ENCODE measurements around the gene STAMBP.
"Not testable (repeated sequence)": the region's sequence is repeated elsewhere in the genome, so short reads cannot be mapped to it uniquely, and the experiment has no call there.

The STAMBP gene

GRCh38 chr2:73836141-73836943, 7.6 kb downstream of the STAMBP start:
- in situ Hi-C loops (cut with HindIII; ENCODE audit: low sequenced_read_pairs) = no loop called here

DNA sequence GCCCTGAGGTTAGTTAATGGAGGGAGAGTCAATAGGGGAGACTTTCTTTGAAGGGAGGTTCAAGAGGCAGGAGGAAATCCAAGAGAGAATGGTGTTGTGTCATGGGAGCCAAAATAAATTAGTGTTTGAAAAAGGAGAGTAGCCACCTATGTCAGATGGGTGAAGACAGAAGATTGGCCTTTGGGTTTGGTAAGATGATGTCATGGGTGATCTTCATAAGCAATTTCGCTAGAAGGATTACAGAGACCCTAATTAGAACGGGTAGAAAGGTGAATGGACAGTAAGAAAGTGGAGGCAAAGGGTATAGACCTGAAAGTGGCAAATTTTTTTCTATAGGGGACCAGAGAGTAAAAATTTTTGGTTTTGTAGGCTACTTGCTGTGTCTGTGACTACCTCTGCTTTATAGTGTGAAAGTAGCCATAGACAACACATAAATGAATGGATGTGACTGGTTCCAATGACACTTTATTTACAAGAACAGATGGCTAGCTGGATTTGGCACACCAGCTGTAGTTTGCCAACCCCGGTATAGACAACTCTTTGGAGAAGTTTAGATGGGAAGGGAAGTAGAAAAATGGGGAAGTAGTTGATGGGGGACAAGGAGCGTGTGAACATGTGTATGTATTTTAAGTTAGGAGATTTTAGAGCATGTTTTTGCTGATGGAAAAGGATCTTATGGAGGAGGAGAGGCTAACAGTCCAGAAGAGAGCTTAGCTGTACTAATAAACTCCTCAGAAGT, 9.3 kb downstream of the STAMBP start:
- in situ Hi-C loops (cut with HindIII; ENCODE audit: low sequenced_read_pairs) = no loop called here

DNA sequence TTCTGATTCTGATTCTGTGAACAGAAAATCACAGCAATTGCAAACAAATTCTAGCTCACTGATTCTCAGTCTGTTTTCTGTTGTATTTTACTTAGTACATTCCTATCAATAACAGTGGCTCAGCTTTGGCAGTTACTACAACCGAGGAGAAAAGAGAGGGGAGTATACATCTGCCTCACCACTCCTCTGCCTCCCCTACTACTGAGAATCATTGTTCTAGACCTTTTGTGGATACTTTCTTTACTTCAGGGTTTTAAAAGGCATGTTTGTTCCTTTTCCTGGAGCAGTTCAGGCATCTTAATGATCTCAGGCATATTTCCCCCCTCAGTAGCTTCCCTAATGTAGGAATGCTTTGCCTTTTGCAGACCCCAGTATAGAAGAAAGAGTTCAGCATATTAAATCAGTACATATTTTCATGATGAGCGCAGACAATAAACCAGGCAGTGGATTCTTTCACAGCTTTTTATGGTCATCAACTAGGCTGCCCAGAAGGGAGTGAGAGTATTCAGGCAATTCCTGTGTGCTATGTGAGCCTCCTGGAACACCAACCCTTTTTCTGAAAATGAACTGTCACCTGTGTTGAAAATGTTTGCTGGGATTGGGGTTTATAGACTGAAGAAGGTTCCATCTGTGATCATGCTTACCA, 10.3 kb downstream of the STAMBP start:
- in situ Hi-C loops (cut with HindIII; ENCODE audit: low sequenced_read_pairs) = no loop called here

DNA sequence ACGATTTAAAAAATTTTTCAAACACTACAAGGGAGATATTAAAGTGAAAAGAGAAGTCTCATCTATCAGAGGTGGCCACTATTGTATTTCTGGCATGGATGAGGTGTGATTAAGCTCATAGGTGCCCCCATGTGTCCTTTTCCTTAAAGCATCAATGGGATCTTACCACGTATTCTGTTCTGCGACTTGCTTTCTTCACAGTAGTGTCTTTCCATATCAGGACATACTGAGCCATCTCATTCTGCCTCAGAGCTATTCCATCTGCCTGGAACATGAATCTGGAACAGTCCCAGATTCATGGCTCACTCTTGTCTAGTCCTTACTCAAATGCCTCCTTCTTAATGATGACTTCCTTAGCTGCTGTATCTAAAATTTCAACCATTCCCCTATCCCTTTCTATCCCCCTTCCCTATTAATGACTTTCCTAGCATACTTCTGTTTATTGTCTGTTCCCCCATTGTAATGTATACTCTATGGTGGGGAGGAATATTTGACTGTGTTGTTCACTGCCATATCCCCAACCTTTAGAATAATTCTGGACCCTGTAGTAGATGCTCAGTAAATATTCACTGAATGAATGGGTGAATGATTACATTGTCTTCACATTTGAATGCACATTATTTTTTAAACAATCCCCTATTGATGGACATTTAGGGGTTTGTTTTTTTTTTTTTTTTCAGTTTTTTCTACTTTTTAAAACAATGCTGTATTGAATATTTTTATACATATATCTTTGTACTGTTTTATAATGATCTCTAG, 11.1 kb downstream of the STAMBP start:
- in situ Hi-C loops (cut with HindIII; ENCODE audit: low sequenced_read_pairs) = no loop called here

GRCh38 chr2:73841912-73842738, 13.4 kb downstream of the STAMBP start:
- in situ Hi-C loops (cut with HindIII; ENCODE audit: low sequenced_read_pairs) = no loop called here

- in situ Hi-C loops (cut with HindIII; ENCODE audit: low sequenced_read_pairs) = no loop called here
These were observed 13.9 kb downstream of the STAMBP start for GRCh38 chr2:73842739-73843019.

- in situ Hi-C loops (cut with HindIII; ENCODE audit: low sequenced_read_pairs) = no loop called here
These were observed 15.3 kb downstream of the STAMBP start for GRCh38 chr2:73844087-73844486.

DNA sequence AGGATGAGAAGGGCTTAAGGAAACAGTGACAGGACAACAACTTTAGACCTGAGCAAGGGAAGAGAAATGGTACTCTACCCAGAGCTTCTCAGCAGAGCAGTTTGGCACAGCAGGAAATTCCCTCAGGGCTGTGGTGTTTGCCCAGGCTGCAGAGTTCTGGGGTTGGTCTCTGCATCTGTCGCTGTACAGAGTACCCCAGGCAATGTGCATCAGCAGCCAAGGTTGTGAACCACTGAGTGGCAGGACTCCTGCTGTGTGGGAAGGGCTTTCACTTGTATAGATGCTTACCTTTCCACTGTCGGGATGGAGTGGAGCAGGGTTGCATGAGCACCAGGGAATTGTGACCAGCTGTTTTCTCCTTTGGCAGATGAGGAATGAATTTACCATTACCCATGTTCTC, 21.2 kb downstream of the STAMBP start:
- in situ Hi-C loops (cut with HindIII; ENCODE audit: low sequenced_read_pairs) = no loop called here

GRCh38 chr2:73851274-73851673, 22.5 kb downstream of the STAMBP start:
- in situ Hi-C loops (cut with HindIII; ENCODE audit: low sequenced_read_pairs) = no loop called here

- in situ Hi-C loops (cut with HindIII; ENCODE audit: low sequenced_read_pairs) = no loop called here
These were observed 23.3 kb downstream of the STAMBP start for GRCh38 chr2:73852020-73852419.

GRCh38 chr2:73855526-73855925, 26.8 kb downstream of the STAMBP start:
- in situ Hi-C loops (cut with HindIII; ENCODE audit: low sequenced_read_pairs) = no loop called here

DNA sequence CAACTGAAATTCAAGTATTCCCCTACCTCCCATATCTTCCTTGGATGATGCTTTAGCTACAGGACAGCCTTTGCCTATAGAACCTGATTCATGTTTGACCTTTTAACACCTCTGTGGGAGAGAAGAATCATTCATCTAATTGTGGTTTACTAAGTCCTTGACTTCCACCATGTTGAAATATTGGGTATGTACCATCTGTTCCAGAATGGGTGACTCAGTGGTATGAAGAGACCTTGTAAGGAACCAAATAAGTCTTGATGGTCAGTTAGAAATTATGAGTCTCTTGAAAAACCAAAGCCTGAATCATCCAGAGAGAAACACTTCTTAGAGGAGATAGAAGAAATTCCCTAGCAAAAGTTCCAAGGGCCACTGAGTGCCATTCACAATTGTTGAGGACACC, 27.5 kb downstream of the STAMBP start:
- in situ Hi-C loops (cut with HindIII; ENCODE audit: low sequenced_read_pairs) = no loop called here

GRCh38 chr2:73859721-73860586, 31.2 kb downstream of the STAMBP start:
- in situ Hi-C loops (cut with HindIII; ENCODE audit: low sequenced_read_pairs) = no loop called here

GRCh38 chr2:73862987-73863386, 34.2 kb downstream of the STAMBP start:
- in situ Hi-C loops (cut with HindIII; ENCODE audit: low sequenced_read_pairs) = no loop called here

- in situ Hi-C loops (cut with HindIII; ENCODE audit: low sequenced_read_pairs) = no loop called here
These were observed 39.6 kb downstream of the STAMBP start for GRCh38 chr2:73868204-73868978.

- in situ Hi-C loops (cut with HindIII; ENCODE audit: low sequenced_read_pairs) = no loop called here
These were observed 41.3 kb downstream of the STAMBP start for GRCh38 chr2:73870084-73870483.

DNA sequence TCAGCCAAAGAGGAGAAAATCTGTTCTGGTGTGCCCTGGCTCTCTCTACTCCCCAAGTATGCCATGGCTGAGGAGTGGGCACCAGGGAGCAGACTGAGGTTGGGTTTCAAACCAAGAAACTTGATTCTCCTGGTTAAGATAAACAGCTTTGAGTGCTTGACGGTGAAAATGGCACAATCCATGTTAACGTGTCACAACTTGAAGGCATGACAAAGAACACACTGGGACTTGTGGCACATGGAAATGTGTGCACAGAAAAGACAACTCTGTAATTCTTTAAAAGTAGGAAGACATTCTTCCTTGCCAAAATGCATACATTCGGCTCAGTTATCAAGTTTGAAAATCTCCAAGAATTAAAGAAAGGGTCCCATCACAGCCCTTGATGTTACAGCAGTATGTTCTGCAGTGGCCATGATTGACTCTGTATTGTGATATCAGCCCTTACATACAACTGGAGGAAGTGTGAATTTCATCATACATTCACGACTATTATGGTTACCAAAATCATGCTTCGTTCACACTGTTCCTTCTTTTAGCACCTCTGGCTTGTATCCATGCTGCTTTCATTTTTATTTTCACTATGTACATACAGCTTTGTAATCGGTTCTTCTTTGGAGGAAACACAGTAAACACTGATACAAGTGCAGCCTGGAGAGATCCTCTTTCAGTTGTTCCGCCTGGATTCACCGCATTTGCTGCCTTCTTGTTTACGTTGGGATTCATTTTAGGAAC, 48.5 kb downstream of the STAMBP start:
- in situ Hi-C loops (cut with HindIII; ENCODE audit: low sequenced_read_pairs) = no loop called here

DNA sequence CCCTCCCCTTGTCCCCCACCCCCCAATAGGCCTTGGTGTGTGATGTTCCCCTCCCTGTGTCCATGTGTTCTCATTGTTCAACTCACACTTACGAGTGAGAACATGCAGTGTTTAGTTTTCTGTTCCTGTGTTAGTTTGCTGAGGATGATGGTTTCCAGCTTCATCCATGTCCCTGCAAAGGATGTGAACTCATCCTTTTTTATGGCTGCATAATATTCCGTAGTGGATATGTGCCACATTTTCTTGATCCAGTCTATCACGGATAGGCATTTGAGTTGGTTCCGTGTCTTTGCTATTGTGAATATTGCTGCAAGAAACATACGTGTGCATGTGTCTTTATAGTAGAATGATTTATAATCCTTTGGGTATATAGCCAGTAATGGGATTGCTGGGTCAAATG, 49.2 kb downstream of the STAMBP start:
- in situ Hi-C loops (cut with HindIII; ENCODE audit: low sequenced_read_pairs) = not testable (repeated sequence)

Data from DLD1 (cell line).